ENCODE data around the gene GPR155.
"Not testable (repeated sequence)": the region's sequence is repeated elsewhere in the genome, so short reads cannot be mapped to it uniquely, and the experiment has no call there.

GPR155 gene

GRCh38 chr2:174439950-174440349 lies 46.9 kb downstream of the GPR155 start:
- no peak for DNase-seq (ENCODE audit: low spot score)

GRCh38 chr2:174439323-174439722 lies 47.5 kb downstream of the GPR155 start:
- no peak for DNase-seq (ENCODE audit: low spot score)

- DNase-seq (ENCODE audit: low spot score), result no peak
These were observed 48.5 kb downstream of the GPR155 start for GRCh38 chr2:174438146-174438886.

GRCh38 chr2:174436351-174436750 lies 50.5 kb downstream of the GPR155 start:
- DNase-seq (ENCODE audit: low spot score), result no peak

- DNase-seq (ENCODE audit: low spot score), result no peak
These were observed 54.9 kb downstream of the GPR155 start for GRCh38 chr2:174431902-174432301.

GRCh38 chr2:174430066-174430465 lies 56.8 kb downstream of the GPR155 start:
- DNase-seq (ENCODE audit: low spot score), result no peak

GRCh38 chr2:174428214-174428613 lies 58.6 kb downstream of the GPR155 start:
- no peak for DNase-seq (ENCODE audit: low spot score)

- no peak for DNase-seq (ENCODE audit: low spot score)
These were observed 74.6 kb downstream of the GPR155 start for GRCh38 chr2:174412256-174412655.

GRCh38 chr2:174410039-174410438 lies 76.8 kb downstream of the GPR155 start:
- not testable (repeated sequence) for DNase-seq (ENCODE audit: low spot score)

GRCh38 chr2:174403628-174404027 lies 83.2 kb downstream of the GPR155 start:
- DNase-seq (ENCODE audit: low spot score), result no peak

GRCh38 chr2:174400853-174401252 lies 86.0 kb downstream of the GPR155 start:
- DNase-seq (ENCODE audit: low spot score), result no peak

- DNase-seq (ENCODE audit: low spot score), result no peak
These were observed 87.7 kb downstream of the GPR155 start for GRCh38 chr2:174399171-174399570.

- no peak for DNase-seq (ENCODE audit: low spot score)
These were observed 89.1 kb downstream of the GPR155 start for GRCh38 chr2:174397773-174398172.

- DNase-seq (ENCODE audit: low spot score), result peak; percentile 14
These were observed 90.7 kb downstream of the GPR155 start for GRCh38 chr2:174395969-174396630.

GRCh38 chr2:174395284-174395968 lies 91.4 kb downstream of the GPR155 start, which contains the start of gene SCRN3:
Gene SCRN3 (plus strand): TSS chr2:174395730. CDS start chr2:174398284, 2,554 bp downstream.
- DNase-seq (ENCODE audit: low spot score), result peak; percentile 95

GRCh38 chr2:174392706-174393105 lies 94.1 kb downstream of the GPR155 start:
- no peak for DNase-seq (ENCODE audit: low spot score)

GRCh38 chr2:174390303-174390702 lies 96.5 kb downstream of the GPR155 start:
- DNase-seq (ENCODE audit: low spot score), result not testable (repeated sequence)

GRCh38 chr2:174389542-174389941 lies 97.3 kb downstream of the GPR155 start:
- no peak for DNase-seq (ENCODE audit: low spot score)

- not testable (repeated sequence) for DNase-seq (ENCODE audit: low spot score)
These were observed 98.1 kb downstream of the GPR155 start for GRCh38 chr2:174388706-174389105.

- no peak for DNase-seq (ENCODE audit: low spot score)
These were observed 101.6 kb downstream of the GPR155 start for GRCh38 chr2:174385201-174385600.

GRCh38 chr2:174383796-174384195 lies 103.0 kb downstream of the GPR155 start:
- no peak for DNase-seq (ENCODE audit: low spot score)
